H1 (cell line): ENCODE measurements around the gene CACNA2D1. TPM values are rescaled to one million over a fixed set of nuclear protein-coding genes. Genes with fewer than 3 reads are reported as not detected.

Source experiments
- CTCF ChIA-PET: fragments of 300-600 bp; sonication (Branson Sonifier 250); formaldehyde crosslinking; loops from one replicate; lab custom pipeline; 2021; ENCODE audit not compliant: partially characterized antibody; lab: Charles Lee
- POLR2A ChIA-PET: fragments of 300-600 bp; sonication (Branson Sonifier 250); formaldehyde crosslinking; loops from one replicate; lab custom pipeline; 2021; ENCODE audit warnings: inconsistent platforms; ENCODE audit not compliant: partially characterized antibody; lab: Charles Lee
- DNase-seq, 2 experiments: peaks; one replicate each; pipeline versions ENCODE4 v3.0.0 to v3.0.0-alpha.2; 2010 to 2022; ENCODE audit warnings: low spot score in 2 of 2, low read depth in 1 of 2, mixed read lengths in 1 of 2
- FAIRE-seq: peaks from 2 replicates; lab custom pipeline; 2011; peaks lifted over from hg19 to GRCh38; lab: Jason Lieb, UNC
- H2AFZ ChIP-seq: 2 replicates; pipeline ENCODE4 v1.8.1; 2012; ENCODE audit warnings: low read length, inconsistent platforms
- H2AK5ac ChIP-seq: 2 replicates; pipeline ENCODE4 v1.6.1; 2013; ENCODE audit warnings: low read depth, low read length
- H2BK120ac ChIP-seq: replicated peaks from 2 replicates; pipeline ENCODE3; 2013; ENCODE audit warnings: low read depth, low read length, inconsistent platforms
- H2BK12ac ChIP-seq: 2 replicates; pipeline ENCODE4 v1.6.1; 2013; ENCODE audit warnings: low read depth, low read length
- H2BK15ac ChIP-seq: 2 replicates; pipeline ENCODE4 v1.6.1; 2013; ENCODE audit warnings: low read length
- H2BK20ac ChIP-seq: 2 replicates; pipeline ENCODE4 v1.6.1; 2013; ENCODE audit warnings: low read length
- H2BK5ac ChIP-seq: 2 replicates; pipeline ENCODE4 v1.6.1; 2013; ENCODE audit warnings: low read depth, low read length
- H3K14ac ChIP-seq: 2 replicates; pipeline ENCODE4 v1.6.1; 2013; ENCODE audit warnings: inconsistent platforms; ENCODE audit not compliant: insufficient read length
- H3K18ac ChIP-seq: 2 replicates; pipeline ENCODE4 v1.6.1; 2013; ENCODE audit warnings: low read length; ENCODE audit errors: extremely low read depth
- H3K23ac ChIP-seq: 2 replicates; pipeline ENCODE4 v1.6.1; 2013; ENCODE audit warnings: inconsistent platforms; ENCODE audit not compliant: insufficient read length
- H3K23me2 ChIP-seq: 2 replicates; pipeline ENCODE4 v1.6.1; 2013; ENCODE audit warnings: low read depth, low read length
- H3K27ac ChIP-seq: 2 replicates; pipeline ENCODE4 v1.6.1; 2011; ENCODE audit warnings: low read depth, low read length, inconsistent platforms
- H3K27me3 ChIP-seq, 4 experiments: replicated peaks in 1 of 4; 1 replicate in 1 of 4; 2 replicates in 3 of 4; pipeline versions ENCODE4 v1.6.1 to v1.8.1; 2011 to 2013; ENCODE audit warnings: low read length in 3 of 4, mild to moderate bottlenecking in 3 of 4, inconsistent platforms in 2 of 4, mixed read lengths in 2 of 4, moderate library complexity in 1 of 4; ENCODE audit not compliant: control insufficient read depth in 3 of 4, insufficient read depth in 3 of 4; ENCODE audit errors: extremely low read depth in 1 of 4
- H3K36me3 ChIP-seq, 4 experiments: 2 replicates each; pipeline versions ENCODE4 v1.6.1 to v1.8.1; 2011 to 2013; ENCODE audit warnings: mild to moderate bottlenecking in 4 of 4, low read length in 3 of 4, moderate library complexity in 2 of 4, control low read depth in 1 of 4, inconsistent platforms in 1 of 4; ENCODE audit not compliant: insufficient read depth in 4 of 4, control insufficient read depth in 2 of 4
- H3K4ac ChIP-seq: replicated peaks from 2 replicates; pipeline ENCODE3; 2013; ENCODE audit warnings: low read length, low read depth, mixed read lengths, inconsistent platforms; ENCODE audit not compliant: insufficient read length
- H3K4me1 ChIP-seq, 4 experiments: replicated peaks in 1 of 4; 1 replicate in 1 of 4; 2 replicates in 3 of 4; pipeline versions ENCODE4 v1.6.1 to v1.8.1; 2011 to 2013; ENCODE audit warnings: low read length in 3 of 4, inconsistent platforms in 2 of 4, mixed read lengths in 1 of 4; ENCODE audit not compliant: insufficient read depth in 4 of 4, control insufficient read depth in 3 of 4
- H3K4me2 ChIP-seq, 2 experiments: 2 replicates each; pipeline versions ENCODE4 v1.6.1 to v1.8.1; 2011 to 2013; ENCODE audit warnings: low read depth in 2 of 2, low read length in 2 of 2, control low read depth in 1 of 2, inconsistent platforms in 1 of 2, mild to moderate bottlenecking in 1 of 2; ENCODE audit not compliant: insufficient read depth in 1 of 2
- H3K4me3 ChIP-seq, 4 experiments: fragments of 200-600, 300-600 bp in 1 of 4; sonication (generic), shearing (Covaris generic), sonication (Bioruptor Twin) in 1 of 4; 2 replicates each; pipeline versions ENCODE4 v1.5.1 to v1.8.1; 2011 to 2016; ENCODE audit warnings: low read length in 4 of 4, low read depth in 3 of 4, control low read depth in 2 of 4, inconsistent platforms in 2 of 4, mild to moderate bottlenecking in 2 of 4, mixed read lengths in 1 of 4, moderate library complexity in 1 of 4; ENCODE audit not compliant: insufficient read depth in 2 of 4; ENCODE audit errors: extremely low read depth in 1 of 4
- H3K56ac ChIP-seq: replicated peaks from 2 replicates; pipeline ENCODE3; 2013; ENCODE audit warnings: low read depth, mild to moderate bottlenecking, mixed read lengths, low read length, inconsistent platforms; ENCODE audit not compliant: insufficient read length
- H3K79me1 ChIP-seq: 2 replicates; pipeline ENCODE4 v1.6.1; 2013; ENCODE audit warnings: low read depth, low read length, control low read depth
- H3K79me2 ChIP-seq, 2 experiments: 2 replicates each; pipeline versions ENCODE4 v1.6.1 to v1.8.1; 2012 to 2013; ENCODE audit warnings: low read length in 2 of 2, mild to moderate bottlenecking in 2 of 2, inconsistent platforms in 1 of 2; ENCODE audit not compliant: insufficient read depth in 2 of 2, control insufficient read depth in 1 of 2
- H3K9ac ChIP-seq, 4 experiments: replicated peaks in 1 of 4; 1 replicate in 1 of 4; 2 replicates in 3 of 4; pipeline versions ENCODE4 v1.6.1 to v1.8.1; 2011 to 2013; ENCODE audit warnings: low read depth in 3 of 4, low read length in 3 of 4, control low read depth in 2 of 4, mild to moderate bottlenecking in 2 of 4, moderate library complexity in 2 of 4, inconsistent platforms in 1 of 4; ENCODE audit errors: extremely low read depth in 1 of 4
- H3K9me3 ChIP-seq, 2 experiments: 2 replicates each; pipeline versions ENCODE4 v1.6.1 to v1.8.1; 2012 to 2013; ENCODE audit warnings: mild to moderate bottlenecking in 2 of 2, moderate library complexity in 2 of 2, control low read depth in 1 of 2, inconsistent platforms in 1 of 2, low read depth in 1 of 2, low read length in 1 of 2, mixed read lengths in 1 of 2; ENCODE audit not compliant: insufficient read depth in 2 of 2
- H4K20me1 ChIP-seq, 2 experiments: replicated peaks in 1 of 2; 2 replicates each; pipeline versions ENCODE3 to v1.8.1; 2011 to 2013; ENCODE audit warnings: inconsistent platforms in 2 of 2, low read length in 2 of 2, mild to moderate bottlenecking in 1 of 2; ENCODE audit not compliant: insufficient read depth in 2 of 2, control insufficient read depth in 1 of 2
- H4K5ac ChIP-seq: 2 replicates; pipeline ENCODE4 v1.6.1; 2013; ENCODE audit warnings: low read length, low read depth, mixed read lengths, inconsistent platforms; ENCODE audit not compliant: insufficient read length
- H4K8ac ChIP-seq: 2 replicates; pipeline ENCODE4 v1.8.0; 2013; ENCODE audit warnings: mild to moderate bottlenecking, moderate library complexity, low read length, inconsistent platforms; ENCODE audit not compliant: insufficient read depth; ENCODE audit errors: extremely low read depth
- H4K91ac ChIP-seq: replicated peaks from 2 replicates; pipeline ENCODE3; 2013; ENCODE audit warnings: low read length, mixed read lengths, inconsistent platforms; ENCODE audit not compliant: insufficient read length
- ATF2 ChIP-seq: IDR thresholded peaks from 2 replicates; pipeline ENCODE4 v1.6.1; 2012; ENCODE audit warnings: low read length, inconsistent platforms
- GABPA ChIP-seq: IDR thresholded peaks from 2 replicates; pipeline ENCODE4 v1.6.1; 2011; ENCODE audit warnings: mild to moderate bottlenecking, low read length, moderate library complexity, borderline replicate concordance; ENCODE audit not compliant: insufficient read depth
- JUND ChIP-seq: IDR thresholded peaks from 2 replicates; pipeline ENCODE4 v1.6.1; 2011; ENCODE audit warnings: mild to moderate bottlenecking, improper control_type of control experiment, low read length
- TBP ChIP-seq: IDR thresholded peaks from 2 replicates; pipeline ENCODE4 v1.6.1; 2011; ENCODE audit warnings: low read depth, low read length, improper control_type of control experiment
- WGBS, 2 experiments: shearing (Covaris generic) in 1 of 2; methylation state at CpG; one replicate each; pipeline versions ENCODE4 v1.1.6 to v1.1.7; 2013 to 2015; ENCODE audit warnings: low lambda C conversion rate in 2 of 2, mixed read lengths in 2 of 2, inconsistent platforms in 1 of 2, low coverage in 1 of 2, missing lambda C conversion rate in 1 of 2; ENCODE audit not compliant: insufficient replicate concordance in 2 of 2, insufficient coverage in 1 of 2, insufficient read length in 1 of 2; ENCODE audit errors: extremely low coverage in 1 of 2, missing lambda C conversion rate in 1 of 2; 5-methylcytosine and 5-hydroxymethylcytosine counted together
- polyA plus RNA-seq, 7 experiments: library from polyadenylated mRNA; depleted of rRNA in 3 of 7; stranded (reverse) in 5 of 7; unstranded in 2 of 7; fragments of >200 nt in 5 of 7; fragments of 200-250 nt in 2 of 7; gene quantifications; 1 replicate in 5 of 7; 2 replicates in 1 of 7; 4 replicates in 1 of 7; pipeline versions ENCODE4 v1.2.1 to v1.2.3, GENCODE V29; 2011 to 2013; ENCODE audit warnings: missing spikeins in 2 of 7, mixed read lengths in 2 of 7
- total RNA-seq: library from RNA; stranded (reverse); fragmentation: NEBNext Ultra II Directional; extraction: Animal tissue kit (Norgen Biotek cat#: 25700); gene quantifications from 2 replicates; pipeline ENCODE4 v1.2.1, GENCODE V29; 2021

The CACNA2D1 gene
- total and polyA plus RNA-seq, 2 of the 8 experiments (the other 6 are each of a cell fraction or from before 2014, with no cell fraction given) = 4.3 to 27.3 TPM

GRCh38 chr7:82091126-82091684 is 352.4 kb downstream of the CACNA2D1 start:
- Histone ChIP-seq H3K18ac (no peak overlapping the region), H2BK12ac (no peak overlapping the region), H3K9ac (no peak overlapping the region), H4K8ac (no peak overlapping the region), H4K20me1 (no peaks in the 10 kb centered on the region), H3K9me3 (no peaks in the 10 kb centered on the region), H3K14ac (no peak overlapping the region), H3K27me3 (no peaks in the 10 kb centered on the region), H2AK5ac (no peak overlapping the region), H4K5ac (no peak overlapping the region), H3K36me3 (no peaks in the 10 kb centered on the region), H3K4ac (no peak overlapping the region), H3K79me1 (no peaks in the 10 kb centered on the region), H2AFZ (no peak overlapping the region), H3K56ac (no peak overlapping the region), H3K4me1 (no peaks in the 10 kb centered on the region), H2BK120ac (no peak overlapping the region), H3K23ac (no peak overlapping the region), H3K23me2 (no peaks in the 10 kb centered on the region), H2BK15ac (no peak overlapping the region), H3K4me2 (no peak overlapping the region)
- no peak for DNase-seq
- CTCF ChIA-PET = no interaction called here
- TF ChIP-seq JUND (no peak), TBP (no peak), GABPA (no peak), ATF2 (no peak)
- TF ChIP-seq, all 59 proteins: peak for 0
- Histone ChIP-seq H2BK20ac (no peak overlapping the region), H4K91ac (no peak overlapping the region), H3K4me3 (no peak overlapping the region), H3K27ac (no peak overlapping the region), H2BK5ac (no peak overlapping the region), H3K79me2 (no peaks in the 10 kb centered on the region)
- POLR2A ChIA-PET = no interaction called here
- 98% methylated on average over 4 of the region's 4 CpGs; no CpG with 5 or more reads in 1 of the 2 experiments for WGBS, 2 experiments
- no peak for FAIRE-seq
